Measurements from ENCODE around the gene TK2.
"Not testable (repeated sequence)": the region's sequence is repeated elsewhere in the genome, so short reads cannot be mapped to it uniquely, and the experiment has no call there.

TK2 gene

DNA sequence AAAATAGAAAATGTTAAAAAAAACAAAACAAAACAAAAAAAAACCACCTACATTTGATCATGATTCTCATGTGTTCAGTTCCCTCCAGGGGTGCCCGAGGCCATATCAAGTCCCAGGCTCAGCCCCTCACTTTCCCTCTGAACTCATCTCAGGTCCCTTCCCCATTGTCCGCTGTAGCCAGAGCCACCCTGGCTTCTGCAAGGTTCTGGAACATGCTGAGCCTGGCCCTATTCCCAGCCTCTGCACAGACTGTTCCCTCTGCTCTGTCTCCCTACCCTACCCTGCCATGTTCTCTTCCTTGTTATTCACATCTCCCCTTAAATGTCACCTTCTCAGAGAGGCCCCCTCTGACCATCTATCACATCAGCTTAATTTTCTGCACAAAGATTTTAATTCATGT is 46.9 kb downstream of the TK2 start:
- no peak for DNase-seq (ENCODE audit: extremely low read depth, insufficient read length)
- Histone ChIP-seq H3K36me3 (ENCODE audit: control insufficient read depth, insufficient read depth, low read length) (no peaks in the 10 kb centered on the region), H3K4me3 (replicated peaks; ENCODE audit: low read depth, low read length) (no peak overlapping the region), H3K27me3 (replicated peaks; ENCODE audit: control insufficient read depth, insufficient read depth, low read length) (no peaks in the 10 kb centered on the region)
- TF ChIP-seq, protein P1, sequence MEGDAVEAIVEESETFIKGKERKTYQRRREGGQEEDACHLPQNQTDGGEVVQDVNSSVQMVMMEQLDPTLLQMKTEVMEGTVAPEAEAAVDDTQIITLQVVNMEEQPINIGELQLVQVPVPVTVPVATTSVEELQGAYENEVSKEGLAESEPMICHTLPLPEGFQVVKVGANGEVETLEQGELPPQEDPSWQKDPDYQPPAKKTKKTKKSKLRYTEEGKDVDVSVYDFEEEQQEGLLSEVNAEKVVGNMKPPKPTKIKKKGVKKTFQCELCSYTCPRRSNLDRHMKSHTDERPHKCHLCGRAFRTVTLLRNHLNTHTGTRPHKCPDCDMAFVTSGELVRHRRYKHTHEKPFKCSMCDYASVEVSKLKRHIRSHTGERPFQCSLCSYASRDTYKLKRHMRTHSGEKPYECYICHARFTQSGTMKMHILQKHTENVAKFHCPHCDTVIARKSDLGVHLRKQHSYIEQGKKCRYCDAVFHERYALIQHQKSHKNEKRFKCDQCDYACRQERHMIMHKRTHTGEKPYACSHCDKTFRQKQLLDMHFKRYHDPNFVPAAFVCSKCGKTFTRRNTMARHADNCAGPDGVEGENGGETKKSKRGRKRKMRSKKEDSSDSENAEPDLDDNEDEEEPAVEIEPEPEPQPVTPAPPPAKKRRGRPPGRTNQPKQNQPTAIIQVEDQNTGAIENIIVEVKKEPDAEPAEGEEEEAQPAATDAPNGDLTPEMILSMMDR (IDR thresholded peaks at IDR 0.05; ENCODE audit: insufficient read depth, low read length, poor library complexity, severe bottlenecking), result no peak

DNA sequence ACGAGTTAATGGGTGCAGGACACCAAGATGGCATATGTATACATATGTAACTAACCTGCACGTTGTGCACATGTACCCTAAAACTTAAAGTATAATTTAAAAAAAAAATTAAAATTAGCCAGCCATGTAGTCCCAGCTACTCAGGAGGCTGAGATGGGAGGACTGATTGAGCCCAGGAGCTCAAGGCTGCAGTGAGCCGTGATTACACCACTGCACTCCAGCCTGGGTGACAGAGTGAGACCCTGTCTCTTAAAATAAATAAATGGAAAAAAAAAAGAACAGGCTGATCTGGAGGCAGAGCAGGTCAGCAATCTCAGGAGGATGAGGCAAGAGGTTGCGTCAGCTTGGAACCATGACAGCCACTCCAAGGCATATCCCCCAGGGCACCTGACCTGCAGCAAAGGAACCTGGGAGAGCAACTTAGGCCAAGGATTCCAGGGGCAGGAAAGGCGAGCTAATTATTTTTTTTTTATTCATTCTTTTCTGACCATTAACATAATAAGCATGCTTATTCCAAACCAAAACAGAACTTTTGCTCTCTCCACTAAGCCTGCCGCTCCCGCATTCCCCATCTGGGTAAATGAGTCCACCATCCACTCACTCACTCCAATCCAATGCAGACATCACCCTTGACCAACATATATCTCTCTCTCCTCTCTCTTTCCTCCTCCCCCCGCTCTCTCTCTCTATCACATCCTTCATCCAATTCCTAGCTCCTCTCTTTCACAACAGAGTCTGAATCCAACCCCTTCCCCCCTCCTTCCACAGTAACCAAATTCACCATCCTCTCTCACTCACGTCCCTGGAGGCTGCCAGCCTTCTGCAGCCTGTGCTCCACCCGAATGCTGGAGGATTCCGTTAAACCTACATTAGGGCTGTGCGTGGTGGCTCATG is 47.7 kb downstream of the TK2 start:
- no peaks in the 10 kb centered on the region for H3K27me3 ChIP-seq (replicated peaks; ENCODE audit: control insufficient read depth, insufficient read depth, low read length)
- DNase-seq (ENCODE audit: extremely low read depth, insufficient read length), result no peak
- TF ChIP-seq, protein P1 (IDR thresholded peaks at IDR 0.05; ENCODE audit: insufficient read depth, low read length, poor library complexity, severe bottlenecking), result no peak
- H3K4me3 ChIP-seq (replicated peaks; ENCODE audit: low read depth, low read length), result no peak overlapping the region
- H3K36me3 ChIP-seq (ENCODE audit: control insufficient read depth, insufficient read depth, low read length), result no peaks in the 10 kb centered on the region

DNA sequence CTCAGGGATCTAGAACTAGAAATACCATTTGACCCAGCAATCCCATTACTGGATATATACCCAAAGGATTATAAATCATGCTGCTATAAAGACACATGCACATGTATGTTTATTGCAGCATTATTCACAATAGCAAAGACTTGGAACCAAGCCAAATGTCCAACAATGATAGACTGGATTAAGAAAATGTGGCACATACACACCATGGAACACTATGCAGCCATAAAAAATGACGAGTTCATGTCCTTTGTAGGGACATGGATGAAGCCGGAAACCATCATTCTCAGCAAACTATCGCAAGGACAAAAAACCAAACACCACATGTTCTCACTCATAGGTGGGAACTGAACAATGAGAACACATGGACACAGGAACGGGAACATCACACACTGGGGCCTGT is 48.4 kb downstream of the TK2 start:
- not testable (repeated sequence) for H3K36me3 ChIP-seq (ENCODE audit: control insufficient read depth, insufficient read depth, low read length); DNase-seq (ENCODE audit: extremely low read depth, insufficient read length); H3K4me3 ChIP-seq (replicated peaks; ENCODE audit: low read depth, low read length); H3K27me3 ChIP-seq (replicated peaks; ENCODE audit: control insufficient read depth, insufficient read depth, low read length)

DNA sequence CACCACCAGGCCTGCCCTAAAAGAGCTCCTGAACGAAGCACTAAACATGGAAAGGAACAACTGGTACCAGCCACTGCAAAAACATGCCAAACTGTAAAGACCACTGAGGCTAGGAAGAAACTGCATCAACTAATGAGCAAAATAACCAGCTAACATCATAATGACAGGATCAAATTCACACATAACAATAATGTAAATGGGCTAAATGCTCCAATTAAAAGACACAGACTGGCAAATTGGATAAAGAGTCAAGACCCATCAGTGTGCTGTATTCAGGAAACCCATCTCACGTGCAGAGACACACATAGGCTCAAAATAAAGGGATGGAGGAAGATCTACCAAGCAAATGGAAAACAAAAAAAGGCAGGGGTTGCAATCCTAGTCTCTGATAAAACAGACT is 52.0 kb downstream of the TK2 start:
- H3K27me3 ChIP-seq (replicated peaks; ENCODE audit: control insufficient read depth, insufficient read depth, low read length); DNase-seq (ENCODE audit: extremely low read depth, insufficient read length): not testable (repeated sequence)

DNA sequence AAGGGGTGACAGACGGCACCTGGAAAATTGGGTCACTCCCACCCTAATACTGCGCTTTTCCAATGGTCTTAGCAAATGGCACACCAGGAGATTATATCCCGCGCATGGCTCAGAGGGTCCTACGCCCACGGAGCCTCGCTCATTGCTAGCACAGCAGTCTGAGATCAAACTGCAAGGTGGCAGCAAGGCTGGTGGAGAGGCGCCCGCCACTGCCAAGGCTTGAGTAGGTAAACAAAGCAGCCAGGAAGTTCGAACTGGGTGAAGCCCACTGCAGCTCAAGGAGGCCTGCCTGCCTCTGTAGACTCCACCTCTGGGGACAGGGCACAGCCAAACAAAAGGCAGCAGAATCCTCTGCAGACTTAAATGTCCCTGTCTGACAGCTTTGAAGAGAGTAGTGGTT is 53.7 kb downstream of the TK2 start:
- H3K4me3 ChIP-seq (replicated peaks; ENCODE audit: low read depth, low read length); DNase-seq (ENCODE audit: extremely low read depth, insufficient read length); H3K36me3 ChIP-seq (ENCODE audit: control insufficient read depth, insufficient read depth, low read length); H3K27me3 ChIP-seq (replicated peaks; ENCODE audit: control insufficient read depth, insufficient read depth, low read length): not testable (repeated sequence)

More for the DNA sequence above, 52.0 kb downstream of the TK2 start:
- H3K36me3 ChIP-seq (ENCODE audit: control insufficient read depth, insufficient read depth, low read length); H3K4me3 ChIP-seq (replicated peaks; ENCODE audit: low read depth, low read length): not testable (repeated sequence)

DNA sequence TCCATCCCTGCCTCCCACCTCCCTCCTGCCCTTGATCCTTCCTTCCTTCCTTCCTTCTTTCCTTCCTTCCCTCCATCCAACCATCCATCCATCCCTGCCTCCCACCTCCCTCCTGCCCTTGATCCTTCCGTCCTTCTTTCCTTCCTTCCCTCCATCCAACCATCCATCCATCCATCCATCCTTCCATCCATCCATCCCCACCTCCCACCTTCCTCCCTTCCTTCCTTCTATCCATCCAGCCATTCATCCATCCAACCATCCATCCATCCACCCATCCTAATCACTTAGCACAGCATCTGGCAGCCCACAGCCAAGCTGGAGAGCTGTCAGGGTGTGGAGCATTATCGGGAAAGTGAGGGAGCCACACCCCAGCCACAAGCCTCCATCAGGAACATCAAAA is 54.5 kb downstream of the TK2 start:
- DNase-seq (ENCODE audit: extremely low read depth, insufficient read length), result no peak
- Histone ChIP-seq H3K36me3 (ENCODE audit: control insufficient read depth, insufficient read depth, low read length) (no peaks in the 10 kb centered on the region), H3K4me3 (replicated peaks; ENCODE audit: low read depth, low read length) (no peak overlapping the region), H3K27me3 (replicated peaks; ENCODE audit: control insufficient read depth, insufficient read depth, low read length) (no peaks in the 10 kb centered on the region; the same call in none of the 2 replicates)
- TF ChIP-seq, protein P1 (IDR thresholded peaks at IDR 0.05; ENCODE audit: insufficient read depth, low read length, poor library complexity, severe bottlenecking), result no peak

DNA sequence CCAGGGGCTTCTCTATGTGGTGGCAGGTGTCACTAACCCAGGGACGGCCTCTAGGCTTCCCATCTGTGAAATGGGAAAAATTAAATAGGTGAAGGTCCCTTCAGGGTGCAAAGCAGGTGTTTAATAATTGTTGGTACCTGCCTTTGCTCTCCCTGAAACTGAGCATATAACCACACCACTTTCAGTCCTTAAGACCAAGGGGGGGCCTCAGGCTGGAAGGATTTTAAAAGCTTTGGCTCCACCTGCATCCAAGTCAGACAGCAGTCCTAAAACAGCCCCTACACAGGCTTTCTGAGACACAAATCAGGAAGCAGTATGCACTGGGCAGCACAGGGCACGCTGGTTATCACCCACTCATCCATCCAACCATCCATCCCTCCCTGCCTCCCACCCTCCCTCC is 55.0 kb downstream of the TK2 start:
- Histone ChIP-seq H3K4me3 (replicated peaks; ENCODE audit: low read depth, low read length) (no peak overlapping the region), H3K27me3 (replicated peaks; ENCODE audit: control insufficient read depth, insufficient read depth, low read length) (no peaks in the 10 kb centered on the region; the same call in none of the 2 replicates), H3K36me3 (ENCODE audit: control insufficient read depth, insufficient read depth, low read length) (no peaks in the 10 kb centered on the region)
- TF ChIP-seq, protein P1 (IDR thresholded peaks at IDR 0.05; ENCODE audit: insufficient read depth, low read length, poor library complexity, severe bottlenecking), result no peak
- DNase-seq (ENCODE audit: extremely low read depth, insufficient read length), result no peak

Data from GM06990 (cell line).